ENCODE results near the gene GAREM1.
"Not testable (repeated sequence)": the region's sequence is repeated elsewhere in the genome, so short reads cannot be mapped to it uniquely, and the experiment has no call there.

GAREM1 gene
- 0.31 to 0.40 reads per million in 2 donors for total RNA-seq

DNA sequence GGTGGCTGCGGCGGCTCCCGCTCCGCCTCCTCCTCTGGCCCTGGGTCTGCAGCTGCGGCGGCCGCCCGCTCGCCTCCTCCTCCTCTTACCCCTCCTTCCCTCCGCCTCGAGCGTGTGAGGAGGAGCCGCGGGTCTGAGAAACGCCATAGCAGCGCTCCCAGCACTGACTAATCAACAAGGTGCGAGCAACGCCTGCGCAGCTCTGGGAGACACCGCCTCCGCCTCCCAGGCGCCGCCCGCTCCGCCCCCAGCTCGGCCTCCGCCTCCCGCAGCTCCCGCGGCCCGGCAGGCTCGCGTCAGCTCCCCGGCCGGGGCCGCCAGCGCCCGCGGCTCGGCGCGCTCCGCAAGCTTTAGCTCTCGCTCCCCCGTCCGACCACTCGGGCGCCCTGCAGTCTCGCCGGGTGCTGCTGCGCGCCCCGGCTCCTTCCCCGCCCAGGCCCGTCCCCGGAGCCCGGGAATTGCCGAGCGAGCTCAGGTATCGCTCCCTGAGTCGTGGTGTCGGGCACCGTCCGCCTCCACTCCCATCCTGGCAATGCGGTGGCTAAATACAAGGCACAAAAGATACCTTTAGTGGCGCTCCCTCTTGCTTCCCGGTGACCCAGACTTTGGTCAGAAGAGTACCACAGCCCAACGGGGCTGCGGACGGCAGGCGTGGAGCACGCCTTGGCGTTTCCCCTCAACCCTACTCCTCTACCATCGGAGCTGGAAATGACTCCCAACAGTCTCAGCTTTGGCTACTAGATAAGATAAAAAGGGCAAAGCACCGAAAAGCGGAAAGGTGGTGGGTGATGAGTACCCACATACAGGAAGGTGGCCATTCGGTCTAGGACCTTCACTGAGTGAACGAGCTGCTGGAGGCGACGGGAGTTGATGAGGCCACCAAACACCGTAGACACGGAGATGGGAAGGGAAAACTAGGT is at the start of gene GAREM1:
Gene GAREM1 (minus strand): TSS at position 169 of the 920 bp plus-strand sequence. CDS start 454 bp downstream, outside the sequence.
- DNase-seq = peak; percentile 32 to 90 (median 60)

DNA sequence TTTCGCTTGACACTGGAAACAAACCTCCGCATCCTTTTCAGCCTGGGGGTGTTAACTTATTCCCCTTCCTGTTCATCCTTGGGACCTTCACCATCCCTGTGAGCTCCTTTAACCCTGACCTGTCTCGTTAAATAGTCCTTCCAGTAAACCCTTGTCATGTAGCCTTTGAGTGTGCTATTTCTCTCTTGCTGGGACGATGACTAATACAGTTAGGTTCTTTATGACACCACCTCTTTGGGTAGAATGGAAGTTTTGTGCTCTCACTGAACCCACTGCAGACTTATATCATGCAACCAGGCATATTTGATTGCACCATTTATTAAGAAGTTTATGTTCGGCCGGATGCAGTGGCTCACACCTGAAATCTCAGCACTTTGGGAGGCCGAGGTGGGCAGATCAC is 40.5 kb upstream of the GAREM1 start:
- peak in 1 of 5 experiments; percentile 38 for DNase-seq

DNA sequence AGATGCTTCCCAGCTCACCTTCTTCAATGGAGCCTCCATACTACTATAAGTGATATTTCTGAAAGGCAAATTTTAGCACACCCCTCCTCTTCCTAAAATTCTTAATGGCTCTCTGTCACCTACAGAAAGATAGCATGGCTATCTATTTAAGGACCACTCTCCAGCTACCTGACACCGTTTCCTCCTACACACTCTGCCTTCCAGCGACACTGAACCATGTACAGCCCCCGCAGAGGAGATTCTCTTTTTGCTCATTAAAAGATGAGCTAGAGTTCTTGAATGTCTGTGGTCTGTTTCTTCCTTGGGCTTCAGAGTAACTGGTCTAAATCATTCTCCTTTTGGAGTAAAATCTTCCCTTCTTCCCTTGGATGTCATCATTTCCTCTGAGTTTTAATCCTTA is 38.4 kb upstream of the GAREM1 start:
- no peak for DNase-seq

DNA sequence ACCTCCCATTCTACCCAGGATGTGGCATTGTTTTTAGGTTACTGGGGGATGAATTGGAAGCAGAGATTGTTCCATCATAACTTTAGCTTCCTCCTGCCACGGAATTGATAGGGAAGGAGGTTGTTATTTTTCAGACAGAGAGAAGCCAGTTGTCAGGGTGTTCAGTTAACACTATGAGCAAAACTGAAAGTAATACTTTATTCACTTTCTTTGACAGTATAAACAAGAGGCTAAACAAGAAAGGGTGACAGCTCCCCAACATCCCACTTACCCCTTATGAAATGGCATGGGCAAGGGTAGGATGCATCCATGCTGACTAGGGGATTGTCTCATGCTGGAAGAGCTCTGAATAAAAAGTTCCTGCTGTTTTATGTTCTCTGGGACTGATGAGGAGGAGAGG is 36.4 kb upstream of the GAREM1 start:
- DNase-seq = peak in 1 of 5 experiments; percentile 9

DNA sequence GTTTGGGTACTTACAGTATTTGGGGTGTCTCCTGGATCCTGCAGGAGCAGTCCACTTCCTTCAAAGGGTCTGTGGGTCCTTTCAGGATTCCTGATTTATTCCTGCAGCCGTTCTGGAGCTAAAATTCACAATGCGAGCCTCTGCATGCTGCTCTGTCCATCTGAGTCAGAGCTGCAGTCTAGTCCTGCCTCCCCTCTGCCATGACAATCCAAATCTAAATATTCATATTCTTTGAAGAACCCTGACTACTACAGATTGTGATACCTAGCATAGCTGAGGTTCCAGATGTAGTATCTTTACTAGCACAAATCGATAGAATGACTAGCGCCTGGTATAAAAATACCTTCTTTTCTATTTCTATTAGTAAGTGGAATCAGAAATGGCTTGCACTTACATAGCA is 31.3 kb upstream of the GAREM1 start:
- no peak for DNase-seq

DNA sequence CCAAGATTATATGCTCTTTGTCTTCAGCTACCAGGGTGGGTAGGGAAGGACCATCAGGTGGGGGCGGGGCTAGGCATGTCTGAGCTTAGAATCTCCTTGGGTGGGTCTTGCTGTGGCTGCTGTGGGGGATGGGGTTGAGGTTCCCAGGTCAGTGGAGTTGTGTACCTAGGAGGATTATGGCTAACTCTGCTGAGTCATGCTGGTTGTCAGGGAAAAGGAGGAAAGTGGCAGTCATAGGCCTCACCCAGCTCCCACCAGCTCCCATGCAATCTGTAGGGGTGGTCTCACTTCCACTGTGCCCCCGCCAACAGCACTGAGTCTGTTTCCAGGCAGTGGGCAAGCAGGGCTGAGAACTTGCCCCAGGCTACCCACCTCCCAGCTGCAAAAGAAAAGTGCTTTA is 30.6 kb upstream of the GAREM1 start:
- not testable (repeated sequence) for DNase-seq

DNA sequence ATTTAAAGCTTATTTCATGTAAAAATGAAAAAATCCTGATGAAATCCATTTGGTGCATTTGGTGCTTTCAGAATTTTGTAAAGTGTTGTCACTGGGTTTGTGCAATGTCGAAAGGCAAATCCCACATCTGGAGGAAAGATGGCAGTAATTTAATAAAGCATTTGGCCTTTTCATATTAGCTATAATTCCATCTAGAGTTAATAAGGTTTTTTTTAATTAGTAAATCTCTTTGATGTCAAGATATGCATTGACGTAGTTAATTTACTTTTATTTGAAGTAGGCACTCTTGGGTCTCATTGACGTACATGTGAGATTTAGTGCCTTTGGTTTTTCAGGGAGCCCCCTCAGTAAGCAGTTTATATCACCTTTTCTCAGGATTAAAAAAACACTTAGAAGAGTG is 12.3 kb upstream of the GAREM1 start:
- DNase-seq = no peak

DNA sequence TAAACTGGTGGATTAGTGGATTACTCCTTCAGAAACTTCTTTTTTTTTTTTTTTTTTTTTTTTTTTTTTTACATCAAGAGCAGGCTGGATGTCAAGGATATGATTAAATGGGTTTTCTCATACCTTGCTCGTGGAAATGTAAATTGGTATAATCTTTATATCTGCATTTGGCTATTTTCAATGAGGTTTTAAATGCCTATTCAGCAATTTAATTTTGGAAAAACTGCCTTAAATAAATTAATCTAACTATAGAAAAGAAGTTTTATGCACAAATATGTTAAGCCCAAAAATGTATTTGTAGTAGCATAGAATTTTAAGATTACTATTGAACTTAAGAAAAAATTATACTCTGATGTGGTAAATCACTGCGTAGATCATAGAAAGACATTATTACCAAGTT is 11.4 kb upstream of the GAREM1 start:
- DNase-seq = no peak

DNA sequence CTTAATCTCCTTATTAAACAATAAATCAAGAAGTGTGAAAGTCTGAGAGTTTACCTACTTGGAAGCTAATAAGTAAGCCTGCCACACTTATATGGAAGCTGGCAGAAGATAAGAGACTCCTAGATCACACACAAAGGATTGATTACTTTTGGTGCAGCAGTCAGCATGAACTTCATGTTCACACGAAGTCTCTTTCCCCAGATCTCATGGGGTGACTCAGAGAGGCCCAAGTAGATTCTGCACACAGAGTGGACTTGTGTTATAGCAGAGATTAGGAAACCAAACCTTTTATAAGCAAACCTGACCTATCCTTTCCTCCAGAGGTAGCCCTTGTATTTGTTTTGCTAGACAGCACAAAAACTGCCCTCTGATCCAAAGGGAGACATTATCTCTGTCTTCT is 9.9 kb upstream of the GAREM1 start:
- no peak for DNase-seq

DNA sequence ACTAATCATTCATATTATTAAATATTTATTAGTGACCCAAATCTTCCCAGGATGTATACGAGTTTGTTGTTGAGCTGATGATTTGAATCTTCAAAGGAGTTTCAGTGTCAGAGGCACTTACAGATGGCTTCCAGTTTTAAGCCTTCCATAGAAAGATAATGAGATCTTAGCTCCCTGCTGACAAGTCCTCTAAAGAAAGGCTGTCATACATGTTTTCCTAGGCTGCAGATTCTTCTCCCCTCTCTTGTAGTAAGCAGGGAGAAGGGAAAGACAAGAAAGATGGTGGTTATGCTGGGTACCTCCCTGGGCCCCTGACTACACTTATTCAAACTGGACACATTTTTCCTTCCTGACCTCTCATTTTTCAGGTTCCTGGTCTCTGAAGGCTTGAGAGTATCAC is 8.1 kb upstream of the GAREM1 start:
- DNase-seq = no peak

DNA sequence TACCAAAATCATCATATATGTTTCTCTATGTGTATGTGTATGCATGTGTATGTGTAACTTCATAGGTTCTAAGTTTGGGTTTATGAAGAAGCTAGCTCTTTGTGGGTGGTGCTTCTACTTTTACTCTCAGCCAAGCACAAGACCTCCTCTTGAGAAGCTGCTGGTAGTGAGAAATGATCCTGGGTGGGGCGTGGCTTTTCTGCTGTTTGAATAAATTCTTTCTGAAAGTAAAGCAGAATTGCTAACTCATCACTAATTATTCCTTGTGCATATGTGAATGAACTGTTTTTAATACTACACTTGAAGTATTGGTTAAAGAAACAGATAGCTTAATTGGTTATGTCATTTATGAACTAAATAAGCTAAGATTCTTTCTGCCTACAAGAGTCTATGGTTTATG is 7.6 kb upstream of the GAREM1 start:
- DNase-seq = no peak

DNA sequence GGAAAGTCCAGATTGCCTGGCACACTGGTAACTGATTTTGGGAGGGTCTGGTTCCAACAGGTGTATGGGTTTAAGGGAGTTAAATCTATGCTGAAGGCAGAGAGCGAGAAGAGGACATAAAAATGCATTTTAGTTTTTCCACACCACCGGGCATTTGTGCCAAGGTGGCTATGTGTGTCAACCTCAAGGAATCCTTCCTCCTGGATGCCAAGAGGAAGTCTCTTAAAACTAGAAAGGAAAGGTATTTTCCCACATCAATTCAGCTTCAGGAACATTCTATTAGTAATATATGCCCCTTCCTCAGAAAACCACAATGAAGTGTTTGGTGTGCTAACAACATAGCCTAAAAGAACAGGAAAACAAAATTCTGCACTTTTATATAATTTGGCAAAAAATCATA is 5.4 kb upstream of the GAREM1 start:
- no peak for DNase-seq

DNA sequence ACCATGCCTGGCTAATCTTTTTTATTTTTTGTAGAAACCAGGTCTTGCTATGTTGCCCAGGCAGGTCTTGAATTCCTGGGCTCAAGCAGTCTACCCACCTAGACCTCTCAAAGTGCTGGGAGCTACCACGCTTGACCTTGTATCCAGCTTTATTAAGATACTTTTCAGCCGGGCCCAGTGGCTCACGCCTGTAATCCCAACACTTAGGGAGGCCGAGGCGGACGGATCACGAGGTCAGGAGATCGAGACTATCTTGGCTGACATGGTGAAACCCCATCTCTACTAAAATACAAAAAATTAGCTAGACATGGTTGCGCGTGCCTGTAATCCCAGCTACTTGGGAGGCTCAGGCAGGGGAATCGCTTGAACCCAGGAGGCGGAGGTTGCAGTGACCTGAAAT is 4.4 kb upstream of the GAREM1 start:
- DNase-seq = not testable (repeated sequence)

DNA sequence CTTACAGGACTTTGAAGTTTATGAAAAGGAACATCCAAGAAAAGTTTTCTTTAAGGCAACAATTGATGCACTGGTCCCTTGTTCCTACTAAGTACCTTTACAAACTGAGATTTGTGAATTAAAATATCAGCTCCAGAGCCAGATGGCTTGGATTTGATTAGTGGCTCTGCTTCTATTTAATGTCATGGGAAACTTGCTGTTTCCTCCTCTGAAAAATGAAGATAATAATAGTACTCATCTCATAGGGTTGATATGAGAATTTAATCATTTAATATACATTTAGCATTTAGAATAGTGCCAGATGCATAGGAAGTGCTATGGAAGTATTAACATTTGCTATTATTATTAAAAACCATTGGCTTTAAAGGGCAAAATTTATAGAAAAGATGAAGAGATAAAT is 2.6 kb upstream of the GAREM1 start:
- DNase-seq = no peak

DNA sequence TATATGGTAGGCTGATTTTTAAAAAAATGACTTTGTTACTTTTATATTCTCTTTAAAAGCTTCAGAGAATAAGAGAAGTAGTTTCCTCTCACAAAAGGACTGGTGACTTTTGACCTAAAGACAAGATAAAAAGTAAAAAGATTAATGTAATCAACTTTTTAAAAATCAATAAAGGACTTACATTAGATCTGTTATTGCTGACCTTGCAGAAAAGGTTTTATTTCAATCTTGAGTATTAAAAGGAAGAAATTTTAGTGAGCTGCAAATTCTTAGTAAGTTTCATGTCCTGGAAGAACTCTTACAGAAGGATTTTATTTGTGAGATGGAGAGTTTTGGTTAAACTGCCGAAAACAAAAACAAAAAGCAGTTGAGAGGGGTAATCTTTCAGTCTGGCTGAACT is 2.2 kb upstream of the GAREM1 start:
- no peak for DNase-seq

DNA sequence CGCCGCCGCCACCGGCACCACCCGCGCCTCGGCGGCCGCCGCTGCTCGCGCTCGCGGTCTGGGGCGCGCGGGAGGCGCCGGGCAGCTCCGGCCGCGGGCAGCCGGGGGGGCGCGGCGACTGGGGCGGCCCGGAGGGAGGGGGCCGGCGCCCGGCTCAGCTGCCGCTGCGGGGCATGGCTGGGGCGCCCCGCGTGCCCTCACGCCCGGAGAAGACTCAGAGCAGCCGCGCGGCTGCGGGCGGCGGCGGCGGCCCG is 295 bp downstream of the GAREM1 start:
- no peak for DNase-seq

DNA sequence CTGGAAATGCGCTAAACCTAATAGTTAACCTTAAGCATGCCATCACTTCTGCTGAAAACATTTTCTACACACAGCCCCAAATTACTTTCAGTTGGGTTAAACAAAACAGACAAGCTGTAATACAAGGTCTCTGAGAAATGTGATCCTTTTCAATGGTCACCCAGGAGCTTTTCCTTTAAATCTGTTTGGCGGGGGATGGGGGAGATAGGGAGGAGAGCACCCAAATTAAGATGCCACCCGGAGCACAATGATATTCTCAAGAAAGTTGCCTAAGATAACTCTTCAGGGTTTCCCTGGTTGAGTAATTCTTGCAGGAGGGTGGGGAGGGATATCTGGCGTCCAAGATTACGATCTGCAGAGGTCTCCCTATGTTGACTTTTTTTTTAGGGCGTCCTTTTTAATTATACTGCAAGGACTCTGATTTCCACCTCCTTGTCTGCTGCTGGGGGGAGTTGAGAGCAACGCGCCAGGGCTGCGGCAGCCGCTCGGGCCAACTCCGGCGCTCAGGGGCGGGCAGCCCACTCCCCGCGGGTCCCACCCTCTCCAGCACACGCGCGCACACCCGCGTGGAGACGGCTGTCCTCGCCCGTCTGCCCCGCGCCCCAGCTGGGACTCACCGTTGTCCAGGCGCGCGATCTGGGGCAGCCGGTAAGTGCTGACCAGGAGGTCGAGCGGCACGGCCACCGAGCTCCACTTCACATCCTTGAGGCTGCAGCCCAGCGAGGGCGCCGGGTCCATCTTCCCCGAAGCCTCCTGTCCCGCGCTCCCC is 807 bp downstream of the GAREM1 start:
- peak in 1 of 5 experiments; percentile 8 for DNase-seq

DNA sequence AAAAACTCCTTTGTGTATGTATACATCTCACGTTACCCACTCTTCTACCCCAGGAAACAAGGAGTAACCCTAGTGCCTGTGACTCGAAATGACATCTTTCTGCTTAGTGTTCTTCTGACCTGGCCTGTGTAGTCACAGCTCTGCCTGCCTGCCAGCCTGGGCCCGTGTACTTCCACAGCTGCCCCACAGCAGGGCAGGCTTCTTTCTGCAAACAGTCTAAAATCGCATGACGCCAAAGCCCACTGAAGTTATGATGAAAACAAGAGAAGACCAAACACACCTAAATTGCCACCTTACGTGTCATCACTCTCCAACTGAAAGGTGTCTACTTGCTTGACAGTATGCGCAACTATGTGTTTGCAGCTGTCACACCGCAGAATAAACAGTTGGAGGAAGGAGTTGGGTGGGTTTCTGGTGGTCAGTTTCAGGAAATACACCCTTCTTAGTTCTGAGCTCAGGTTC is 1.5 kb downstream of the GAREM1 start:
- DNase-seq = no peak

DNA sequence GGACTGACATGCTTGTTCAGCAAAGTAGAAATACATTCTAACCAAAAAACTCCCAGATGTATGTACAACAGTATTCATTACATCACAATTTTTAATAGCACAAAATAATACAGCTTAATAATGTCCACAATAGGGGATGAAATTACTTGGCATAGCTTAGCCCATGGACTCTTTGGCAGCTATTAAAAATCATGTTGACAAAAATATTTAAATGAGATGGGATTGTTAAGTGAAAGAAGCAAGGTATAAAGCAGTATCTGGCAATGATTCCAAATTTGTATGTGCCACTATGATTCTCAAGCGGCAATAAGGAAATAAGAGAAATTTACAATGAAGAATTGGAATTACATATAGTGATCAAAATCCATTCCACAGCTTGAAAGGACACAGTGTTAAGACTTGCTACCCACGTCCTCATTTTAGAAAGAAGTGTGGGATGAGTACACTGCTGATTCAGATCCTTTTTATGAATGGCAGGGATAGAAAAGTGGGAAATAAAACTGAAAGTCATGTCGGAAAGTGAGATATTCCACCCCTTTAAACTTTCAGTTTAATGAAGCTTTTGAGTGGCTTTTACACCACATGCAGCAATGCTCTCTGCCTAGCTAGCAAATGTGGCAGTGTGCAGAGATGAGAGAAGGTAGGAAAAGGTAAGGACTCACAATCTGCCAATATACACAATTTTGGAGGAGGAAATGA is 2.4 kb downstream of the GAREM1 start:
- no peak for DNase-seq

DNA sequence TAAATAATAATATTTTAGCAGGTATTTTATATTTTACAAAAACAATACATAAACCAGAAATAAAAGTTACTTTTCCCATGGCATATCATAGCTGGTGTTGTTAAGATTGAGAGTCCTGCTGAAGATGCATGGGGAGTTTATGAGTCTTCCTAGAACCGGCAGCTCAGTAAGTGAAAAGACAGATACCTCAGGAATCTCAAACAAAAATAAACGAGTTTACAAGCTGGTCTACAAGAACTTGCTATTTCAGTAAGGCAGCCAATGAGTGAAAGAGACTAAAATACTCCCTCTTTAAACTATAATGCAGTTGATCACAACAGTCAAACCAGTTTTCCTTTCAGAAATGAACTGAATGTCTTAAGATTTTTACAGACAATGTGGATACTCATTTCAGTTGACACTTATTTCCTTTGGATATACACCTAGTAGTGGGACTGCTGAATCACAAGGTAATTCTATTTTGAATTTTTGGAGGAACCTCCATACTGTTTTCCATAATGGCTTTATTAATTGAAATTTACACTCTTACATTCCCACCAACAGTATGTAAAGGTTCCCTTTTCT is 8.9 kb downstream of the GAREM1 start:
- DNase-seq = no peak

DNA sequence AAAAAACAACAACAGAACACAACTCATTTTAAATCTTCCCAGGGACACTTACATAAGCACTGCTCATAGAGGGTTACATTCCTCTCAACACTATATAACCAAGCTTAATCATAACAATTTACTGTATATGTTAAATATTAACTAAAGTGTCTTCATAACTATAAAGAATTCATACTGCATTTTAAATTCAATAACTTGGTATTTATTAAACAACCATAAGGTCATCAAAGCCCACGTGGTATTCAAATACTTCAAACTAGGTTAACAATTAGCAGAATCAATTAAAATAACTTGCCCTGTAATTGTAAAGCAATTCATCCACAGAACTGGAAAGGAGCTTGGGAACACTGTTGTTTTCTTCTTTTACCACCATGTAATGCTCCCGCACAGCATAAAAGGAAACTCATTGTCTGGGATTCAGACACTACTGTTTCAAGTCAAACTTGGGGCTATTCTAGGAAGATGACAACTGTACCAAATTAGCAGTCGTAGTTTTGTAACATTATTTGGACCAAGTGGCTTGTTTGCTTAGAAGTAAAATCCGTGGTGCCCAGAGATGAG is 10.4 kb downstream of the GAREM1 start:
- DNase-seq = no peak

DNA sequence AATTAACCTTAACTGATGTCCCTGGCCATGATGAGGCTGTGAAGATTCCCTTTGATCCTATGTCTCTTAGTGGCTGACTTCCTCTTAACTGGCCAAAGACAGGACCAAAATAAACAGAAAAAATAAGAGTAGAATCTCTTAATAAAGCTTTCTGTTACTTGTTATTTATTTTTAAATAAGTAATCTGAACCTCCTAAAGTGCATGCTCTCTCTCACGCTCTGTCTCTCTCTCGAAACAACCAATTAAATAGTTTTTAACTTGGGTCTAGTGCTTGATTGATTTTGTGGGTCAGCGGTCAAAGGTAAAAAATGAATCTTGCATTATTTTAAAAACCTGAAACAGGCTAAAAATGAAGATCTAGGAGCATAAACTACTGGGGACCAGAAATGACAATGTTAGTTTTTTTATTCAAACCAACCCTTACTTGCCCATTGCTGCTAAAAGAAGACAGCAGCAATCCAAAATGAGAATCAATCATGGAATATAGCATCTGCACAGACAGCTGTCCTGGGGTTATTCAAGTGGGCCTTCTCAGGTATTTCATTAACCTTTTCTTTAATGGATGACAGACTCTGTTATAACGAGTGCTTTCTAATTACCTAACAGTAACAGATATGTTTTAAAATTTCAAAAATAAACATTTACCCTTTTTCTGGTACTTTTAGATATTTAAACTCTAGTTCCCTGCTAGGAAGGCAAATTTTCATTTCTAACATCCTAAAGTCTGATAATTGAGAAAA is 11.2 kb downstream of the GAREM1 start:
- no peak for DNase-seq
